Sigmoid colon (tissue), 4 donors: ENCODE data around the gene USP16.

Experiments
- EP300 ChIP-seq, 4 donors: sonication (generic); formaldehyde crosslinking; IDR thresholded peaks; one replicate each; pipeline ENCODE4 v1.6.1; 2017; ENCODE audit warnings: antibody characterized with exemption in 4 of 4
- POLR2A ChIP-seq, 2 donors: fragments of 450-650 bp; IDR thresholded peaks; one replicate each; pipeline ENCODE4 v1.6.1; 2016; ENCODE audit warnings: antibody characterized with exemption in 2 of 2, mild to moderate bottlenecking in 2 of 2, moderate library complexity in 2 of 2
- TF ChIP-seq, protein P1 (sequence below), 4 experiments: fragments of 450-650 bp in 3 of 4; fragments of 200-600 bp in 1 of 4; IDR thresholded peaks; one replicate each; pipeline ENCODE4 v1.5.1; 2016 to 2019; ENCODE audit warnings: antibody characterized with exemption in 4 of 4, mild to moderate bottlenecking in 3 of 4, moderate library complexity in 2 of 4

DNA sequence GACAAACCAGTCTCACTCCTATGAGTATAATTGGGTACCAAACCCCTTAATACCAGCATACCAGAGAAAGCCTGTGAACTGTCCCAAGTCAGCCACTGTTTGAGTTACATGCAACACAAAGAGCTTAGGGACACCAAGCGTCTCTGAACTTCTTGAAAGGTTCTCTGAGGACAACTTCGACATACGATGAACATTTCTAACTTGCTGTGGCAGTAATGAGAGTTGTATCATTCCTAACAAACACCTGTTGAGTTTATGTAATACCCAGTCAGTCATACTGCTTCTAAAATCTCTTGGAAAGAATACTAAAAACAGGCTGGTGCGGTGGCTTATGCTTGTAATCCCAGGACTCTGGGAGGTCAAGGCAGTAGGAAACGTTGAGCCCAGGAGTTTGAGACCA is 30.6 kb downstream of the USP16 start:
- TF ChIP-seq, protein P1, sequence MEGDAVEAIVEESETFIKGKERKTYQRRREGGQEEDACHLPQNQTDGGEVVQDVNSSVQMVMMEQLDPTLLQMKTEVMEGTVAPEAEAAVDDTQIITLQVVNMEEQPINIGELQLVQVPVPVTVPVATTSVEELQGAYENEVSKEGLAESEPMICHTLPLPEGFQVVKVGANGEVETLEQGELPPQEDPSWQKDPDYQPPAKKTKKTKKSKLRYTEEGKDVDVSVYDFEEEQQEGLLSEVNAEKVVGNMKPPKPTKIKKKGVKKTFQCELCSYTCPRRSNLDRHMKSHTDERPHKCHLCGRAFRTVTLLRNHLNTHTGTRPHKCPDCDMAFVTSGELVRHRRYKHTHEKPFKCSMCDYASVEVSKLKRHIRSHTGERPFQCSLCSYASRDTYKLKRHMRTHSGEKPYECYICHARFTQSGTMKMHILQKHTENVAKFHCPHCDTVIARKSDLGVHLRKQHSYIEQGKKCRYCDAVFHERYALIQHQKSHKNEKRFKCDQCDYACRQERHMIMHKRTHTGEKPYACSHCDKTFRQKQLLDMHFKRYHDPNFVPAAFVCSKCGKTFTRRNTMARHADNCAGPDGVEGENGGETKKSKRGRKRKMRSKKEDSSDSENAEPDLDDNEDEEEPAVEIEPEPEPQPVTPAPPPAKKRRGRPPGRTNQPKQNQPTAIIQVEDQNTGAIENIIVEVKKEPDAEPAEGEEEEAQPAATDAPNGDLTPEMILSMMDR (IDR thresholded peaks at IDR 0.05), result no peak
- no peak for TF ChIP-seq POLR2A (IDR thresholded peaks at IDR 0.05)
- TF ChIP-seq EP300 (IDR thresholded peaks at IDR 0.05), result no peak
